GM18909 (cell line): ENCODE measurements around the gene CNTN1.

Source experiments
- ATAC-seq: cut with Tn5 transposase; IDR thresholded peaks from one replicate; pipeline ENCODE4 v1.9.1; 2021; ENCODE audit warnings: mild to moderate bottlenecking; ENCODE audit not compliant: unreplicated experiment, poor library complexity

The CNTN1 gene

GRCh38 chr12:40833818-40834217, 141.6 kb downstream of the CNTN1 start:
- no peak for ATAC-seq

DNA sequence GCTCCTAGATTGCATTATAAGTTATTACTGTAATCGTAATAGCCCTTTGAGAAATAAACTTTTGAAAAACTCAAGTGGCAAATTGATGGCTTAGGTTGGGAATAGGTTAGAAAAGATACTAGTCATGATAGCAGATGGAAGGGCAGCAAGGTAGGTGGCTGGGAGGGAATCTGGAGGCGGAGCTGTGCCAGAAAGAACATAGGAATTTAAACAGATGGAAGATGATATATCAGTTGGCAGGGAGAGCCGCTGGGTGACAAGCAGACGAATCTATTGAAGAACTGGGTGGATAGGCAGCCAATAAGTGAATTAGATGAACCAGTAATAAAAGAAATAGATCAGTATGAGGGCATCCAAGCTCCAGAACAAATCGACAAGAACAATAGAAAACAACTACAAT, 142.1 kb downstream of the CNTN1 start:
- no peak for ATAC-seq

GRCh38 chr12:40837891-40838429, 145.7 kb downstream of the CNTN1 start:
- no peak for ATAC-seq

DNA sequence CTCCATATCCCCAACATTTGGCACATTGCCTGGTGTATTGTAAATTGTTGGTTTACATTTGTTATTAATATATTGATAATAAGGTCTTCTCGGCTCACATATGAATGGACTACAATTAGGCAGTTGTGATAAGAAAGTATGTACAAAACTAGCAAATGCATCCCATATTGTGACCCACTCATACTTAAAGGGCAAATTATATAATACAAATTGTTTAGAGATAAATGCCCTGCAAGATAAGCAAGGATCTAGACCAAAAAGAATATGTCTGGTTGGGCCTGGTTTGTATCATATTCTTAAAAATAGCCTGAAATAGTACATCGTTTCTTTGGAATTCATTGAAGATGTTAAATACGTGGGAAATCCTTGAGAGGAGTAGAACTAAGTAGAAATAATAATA, 151.3 kb downstream of the CNTN1 start:
- no peak for ATAC-seq

- ATAC-seq = no peak
Measured at GRCh38 chr12:40853221-40853620, 161.0 kb downstream of the CNTN1 start.

GRCh38 chr12:40854604-40855003, 162.4 kb downstream of the CNTN1 start:
- no peak for ATAC-seq

- no peak for ATAC-seq
Measured at GRCh38 chr12:40864891-40865290, 172.7 kb downstream of the CNTN1 start.

DNA sequence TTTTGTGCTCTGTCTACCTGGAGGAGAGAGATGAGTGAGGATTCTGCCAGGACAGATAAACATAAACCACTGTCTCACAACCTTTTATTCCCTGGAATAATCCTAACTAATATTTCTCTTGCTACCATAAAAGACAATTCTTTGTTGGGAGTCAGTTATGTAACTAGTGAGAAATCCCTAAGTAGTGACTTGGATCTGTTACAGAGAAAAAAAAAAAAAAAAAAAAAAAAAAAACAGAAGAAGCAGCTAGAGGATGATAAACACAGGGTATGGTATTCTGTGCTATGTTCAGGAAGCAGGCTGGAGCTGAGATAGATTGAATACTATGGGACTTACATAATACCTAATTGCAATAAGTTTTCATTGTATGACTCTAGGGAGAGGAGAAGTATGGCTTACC, 178.7 kb downstream of the CNTN1 start:
- no peak for ATAC-seq

- no peak for ATAC-seq
Measured at GRCh38 chr12:40874868-40875267, 182.6 kb downstream of the CNTN1 start.

GRCh38 chr12:40889329-40889728, 197.1 kb downstream of the CNTN1 start:
- ATAC-seq = no peak

DNA sequence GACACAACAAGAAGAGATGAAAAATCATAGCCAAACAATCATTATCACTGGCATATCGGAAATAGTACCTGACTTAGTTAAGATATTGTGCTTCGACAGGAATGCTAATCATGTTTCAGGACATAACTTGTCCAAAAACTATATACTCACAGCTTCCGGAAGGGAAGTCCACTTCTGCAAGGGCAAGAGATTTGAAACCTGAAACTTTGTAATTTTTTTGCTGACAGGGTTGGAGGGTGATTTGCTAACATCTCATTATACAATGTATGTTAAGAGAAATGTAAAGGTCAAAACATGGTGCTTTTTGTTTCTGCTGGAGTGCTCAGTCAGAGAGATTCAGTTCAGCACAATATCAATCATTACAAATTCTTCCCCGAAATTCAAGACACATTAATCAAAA, 200.3 kb downstream of the CNTN1 start:
- no peak for ATAC-seq

GRCh38 chr12:40898505-40898904, 206.3 kb downstream of the CNTN1 start:
- no peak for ATAC-seq

GRCh38 chr12:40903040-40903439, 210.8 kb downstream of the CNTN1 start:
- ATAC-seq = no peak

- peak; percentile 97 for ATAC-seq
Measured at GRCh38 chr12:40907115-40907527, 214.9 kb downstream of the CNTN1 start.

DNA sequence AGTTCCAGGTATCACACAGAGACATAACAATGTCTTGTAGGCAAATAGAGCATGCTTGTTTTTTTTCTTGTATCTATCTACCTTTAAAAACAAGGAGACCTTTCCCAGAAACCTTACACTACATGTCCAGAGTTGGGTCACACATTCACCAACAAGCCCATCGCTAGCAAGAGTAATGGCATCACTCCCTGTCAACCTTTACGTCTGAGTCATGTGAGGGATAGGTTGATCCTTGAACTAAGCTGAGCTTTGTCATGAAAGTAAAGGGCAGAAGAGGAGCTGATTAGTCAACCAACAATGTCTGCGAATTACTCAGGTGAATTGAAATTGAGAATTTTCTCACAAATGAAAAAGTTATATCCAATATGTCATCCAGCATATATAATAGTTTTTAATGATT, 219.4 kb downstream of the CNTN1 start:
- ATAC-seq = no peak

- ATAC-seq = no peak
Measured at GRCh38 chr12:40915172-40915571, 222.9 kb downstream of the CNTN1 start.

GRCh38 chr12:40917561-40917960, 225.3 kb downstream of the CNTN1 start:
- no peak for ATAC-seq

DNA sequence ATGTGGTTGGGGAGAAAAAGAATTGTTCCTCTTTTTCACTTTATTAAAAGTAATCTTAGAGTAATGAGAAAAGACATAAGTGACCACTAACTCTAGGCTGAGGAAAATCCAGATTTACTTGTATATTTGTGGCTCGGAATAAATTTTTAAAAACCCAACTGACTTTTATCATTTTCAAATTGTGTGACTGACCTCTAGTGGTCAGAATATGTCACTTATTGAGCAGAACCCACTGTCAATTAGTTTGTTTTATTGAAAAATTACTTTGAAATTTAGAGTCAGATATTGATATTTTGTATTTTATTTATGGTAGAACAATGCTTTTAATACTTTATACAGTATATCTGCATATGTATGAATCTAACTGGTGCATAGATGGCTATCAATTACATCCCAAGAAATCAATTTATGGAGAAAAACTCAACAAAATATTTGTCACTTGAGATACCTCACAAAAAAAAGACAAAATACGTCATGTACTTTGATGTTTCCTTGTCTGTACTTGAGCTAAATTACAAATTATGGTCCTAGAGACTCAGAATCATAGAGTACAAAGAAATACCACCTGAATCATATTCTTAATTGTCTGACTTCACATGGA, 229.4 kb downstream of the CNTN1 start:
- peak; percentile 54 for ATAC-seq

GRCh38 chr12:40937891-40938290, 245.7 kb downstream of the CNTN1 start:
- no peak for ATAC-seq

DNA sequence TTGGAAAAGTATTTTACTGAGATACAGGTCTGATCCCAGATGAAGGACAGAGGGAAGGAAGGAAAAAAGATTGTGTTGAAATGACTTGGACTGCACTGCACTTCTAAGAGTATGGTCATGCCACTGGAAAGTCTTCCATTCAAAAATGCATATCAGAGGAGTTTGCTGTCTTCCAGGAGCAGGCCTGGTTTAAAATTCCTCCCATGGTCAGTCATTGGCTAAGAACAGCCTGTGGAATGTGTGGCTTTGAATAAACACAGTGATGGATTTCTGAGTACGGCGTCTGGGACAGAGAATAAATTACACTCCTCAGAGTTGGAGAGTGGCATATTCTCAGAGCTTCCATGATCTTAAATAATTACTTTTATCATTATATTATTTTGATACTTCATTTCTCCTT, 250.1 kb downstream of the CNTN1 start:
- no peak for ATAC-seq

- no peak for ATAC-seq
Measured at GRCh38 chr12:40945772-40946171, 253.5 kb downstream of the CNTN1 start.

GRCh38 chr12:40946612-40947194, 254.5 kb downstream of the CNTN1 start:
- no peak for ATAC-seq
